PC-9 (cell line): ENCODE data around the gene PLEKHB1. TPM values are rescaled to one million over a fixed set of nuclear protein-coding genes. Genes with fewer than 3 reads are reported as not detected.

Experiments
- BruUV-seq: library from RNA; stranded (reverse); fragments of 400-500 nt; replicated peaks from 2 replicates; lab custom pipeline; 2021; lab: Mats Ljungman, UMichigan
- CTCF ChIA-PET: fragments of 300-600 bp; sonication (Branson Sonifier 250); formaldehyde crosslinking; loops from one replicate; lab custom pipeline; 2022; ENCODE audit warnings: antibody characterized with exemption; lab: Charles Lee
- POLR2A ChIA-PET: fragments of 300-600 bp; sonication (Branson Sonifier 250); formaldehyde crosslinking; loops from one replicate; lab custom pipeline; 2022; ENCODE audit warnings: antibody characterized with exemption; ENCODE audit not compliant: unreplicated experiment; lab: Charles Lee
- DNase-seq, 2 experiments: peaks; one replicate each; pipeline versions ENCODE4 v3.0.0 to v3.0.0-alpha.2; 2015 to 2022; ENCODE audit warnings: mixed read lengths in 1 of 2
- H2AFZ ChIP-seq: fragments of 200-600 bp; sonication (generic); 2 replicates; pipeline ENCODE4 v1.8.1; 2017; ENCODE audit warnings: antibody characterized with exemption
- H3F3A ChIP-seq: fragments of 200-600 bp; sonication (generic); 2 replicates; pipeline ENCODE4 v1.8.1; 2017; ENCODE audit warnings: antibody characterized with exemption, mild to moderate bottlenecking, low read depth; ENCODE audit not compliant: insufficient read depth
- H3K27ac ChIP-seq: fragments of 200-600 bp; sonication (generic); 2 replicates; pipeline ENCODE4 v1.6.1; 2016; ENCODE audit warnings: mixed run types
- H3K27me3 ChIP-seq: fragments of 200-600 bp; sonication (generic); 2 replicates; pipeline ENCODE4 v1.6.1; 2016; ENCODE audit warnings: low read depth, mixed run types; ENCODE audit not compliant: insufficient read depth
- H3K36me3 ChIP-seq: fragments of 200-600 bp; sonication (generic); 2 replicates; pipeline ENCODE4 v1.6.1; 2016; ENCODE audit warnings: low read depth, mixed run types
- H3K4me1 ChIP-seq: fragments of 200-600 bp; sonication (generic); replicated peaks from 2 replicates; pipeline ENCODE4 v1.6.1; 2016; ENCODE audit warnings: mixed run types; ENCODE audit not compliant: insufficient read depth
- H3K4me2 ChIP-seq: fragments of 200-600 bp; sonication (generic); 2 replicates; pipeline ENCODE4 v1.6.1; 2017; ENCODE audit warnings: mixed run types
- H3K4me3 ChIP-seq: fragments of 200-600 bp; sonication (generic); 2 replicates; pipeline ENCODE4 v1.6.1; 2016; ENCODE audit warnings: mixed run types
- H3K79me2 ChIP-seq: fragments of 200-600 bp; sonication (generic); 2 replicates; pipeline ENCODE4 v1.6.1; 2017; ENCODE audit warnings: low read depth, mixed run types
- H3K9me2 ChIP-seq: fragments of 200-600 bp; sonication (generic); 2 replicates; pipeline ENCODE4 v1.8.1; 2017; ENCODE audit warnings: mild to moderate bottlenecking; ENCODE audit not compliant: insufficient read depth
- H3K9me3 ChIP-seq: fragments of 200-600 bp; sonication (generic); 2 replicates; pipeline ENCODE4 v1.8.1; 2016; ENCODE audit warnings: low read depth; ENCODE audit not compliant: insufficient read depth
- H4K20me1 ChIP-seq: fragments of 200-600 bp; sonication (generic); 2 replicates; pipeline ENCODE4 v1.8.1; 2017; ENCODE audit not compliant: insufficient read depth
- EZH2 ChIP-seq: fragments of 200-600 bp; sonication (generic); IDR thresholded peaks from 2 replicates; pipeline ENCODE4 v1.8.0; 2017; ENCODE audit warnings: antibody characterized with exemption, low read depth
- intact Hi-C: fragments of 100-400 bp; cut with micrococcal nuclease; formaldehyde crosslinking; loops from one replicate; pipeline ENCODE4 v1.10.0; 2022; ENCODE audit not compliant: unreplicated experiment
- total RNA-seq: library from RNA; stranded (reverse); gene quantifications from 2 replicates; pipeline ENCODE4 v1.2.3, GENCODE V29; 2021
- TF ChIP-seq, protein P1 (sequence below): fragments of 200-600 bp; sonication (generic); conservative IDR thresholded peaks from 2 replicates; pipeline ENCODE4 v1.6.1; 2017; ENCODE audit warnings: mixed run types, antibody characterized with exemption, mild to moderate bottlenecking, moderate library complexity

Gene PLEKHB1
- total RNA-seq, 1 experiment from 2014 or later: 29.1 TPM

DNA sequence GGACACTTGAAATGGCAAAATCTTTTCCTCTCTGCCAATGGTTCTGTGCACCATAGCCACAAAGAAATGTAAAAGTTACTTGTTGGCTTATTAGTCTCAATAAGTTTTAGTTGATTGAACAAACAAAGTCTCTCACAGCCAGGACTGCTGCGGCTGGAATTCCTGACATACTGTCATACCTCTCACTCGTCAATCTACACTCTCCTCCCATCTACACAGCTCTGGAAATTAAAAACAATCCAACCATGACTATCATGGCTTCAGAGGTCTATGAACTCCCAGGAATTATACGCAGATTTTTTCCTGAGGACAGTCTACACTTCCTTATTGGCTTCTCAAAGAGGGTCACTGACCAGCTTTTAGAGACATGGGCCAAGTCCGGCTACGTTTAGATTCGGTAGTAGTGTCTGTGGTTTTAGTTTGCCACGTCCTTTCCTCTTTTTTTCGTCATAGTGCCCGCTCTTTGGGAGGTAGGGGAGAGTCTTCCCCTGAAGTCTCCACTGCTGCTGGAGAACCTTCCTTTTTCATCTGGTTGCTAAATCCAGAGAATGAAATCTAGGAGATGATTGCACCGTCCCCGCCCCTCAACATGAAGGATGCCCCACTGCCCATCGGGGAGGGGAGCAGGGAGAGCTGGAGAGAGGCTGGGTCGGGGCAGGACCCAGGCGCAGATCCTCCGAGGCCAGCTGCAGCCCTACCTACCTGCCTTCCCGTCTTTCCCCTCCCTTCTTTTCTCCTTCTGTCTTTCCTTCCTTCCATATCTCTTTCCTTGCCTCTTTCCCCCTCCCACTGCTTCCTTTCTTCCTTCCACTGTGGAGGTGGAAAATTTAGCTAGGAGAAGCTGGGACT, 1.0 kb upstream of the PLEKHB1 start:
- H4K20me1 ChIP-seq: no peaks in the 10 kb centered on the region
- H3K9me2 ChIP-seq: no peaks in the 10 kb centered on the region
- ChIA-PET CTCF (interaction anchor here (0.6 kb wide), 1 partner anchor 925 kb away, joined by 3 read pairs; no protein-coding TSS in a partner anchor), POLR2A (interaction anchor here (0.7 kb wide), 1 partner anchor 256 kb away, joined by 5 read pairs; no protein-coding TSS in a partner anchor)
- intact Hi-C loops: no loop called here
- H3K27ac ChIP-seq: no peak overlapping the region
- no peak overlapping the region for H2AFZ ChIP-seq
- H3K27me3 ChIP-seq: no peaks in the 10 kb centered on the region
- H3K4me3 ChIP-seq: no peak overlapping the region
- TF ChIP-seq, protein P1, sequence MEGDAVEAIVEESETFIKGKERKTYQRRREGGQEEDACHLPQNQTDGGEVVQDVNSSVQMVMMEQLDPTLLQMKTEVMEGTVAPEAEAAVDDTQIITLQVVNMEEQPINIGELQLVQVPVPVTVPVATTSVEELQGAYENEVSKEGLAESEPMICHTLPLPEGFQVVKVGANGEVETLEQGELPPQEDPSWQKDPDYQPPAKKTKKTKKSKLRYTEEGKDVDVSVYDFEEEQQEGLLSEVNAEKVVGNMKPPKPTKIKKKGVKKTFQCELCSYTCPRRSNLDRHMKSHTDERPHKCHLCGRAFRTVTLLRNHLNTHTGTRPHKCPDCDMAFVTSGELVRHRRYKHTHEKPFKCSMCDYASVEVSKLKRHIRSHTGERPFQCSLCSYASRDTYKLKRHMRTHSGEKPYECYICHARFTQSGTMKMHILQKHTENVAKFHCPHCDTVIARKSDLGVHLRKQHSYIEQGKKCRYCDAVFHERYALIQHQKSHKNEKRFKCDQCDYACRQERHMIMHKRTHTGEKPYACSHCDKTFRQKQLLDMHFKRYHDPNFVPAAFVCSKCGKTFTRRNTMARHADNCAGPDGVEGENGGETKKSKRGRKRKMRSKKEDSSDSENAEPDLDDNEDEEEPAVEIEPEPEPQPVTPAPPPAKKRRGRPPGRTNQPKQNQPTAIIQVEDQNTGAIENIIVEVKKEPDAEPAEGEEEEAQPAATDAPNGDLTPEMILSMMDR: no peak
- TF ChIP-seq EZH2: no peak
- no peak overlapping the region for H3K4me2 ChIP-seq
- no peaks in the 10 kb centered on the region for H3K79me2 ChIP-seq
- no peaks in the 10 kb centered on the region for H3K36me3 ChIP-seq
- peaks cover 4% of the 10 kb centered on the region; the same call in 1 of the 2 replicates for H3F3A ChIP-seq
- no peak for DNase-seq
- H3K9me3 ChIP-seq: no peaks in the 10 kb centered on the region
- H3K4me1 ChIP-seq: peaks cover 7% of the 10 kb centered on the region
- no TSS peak for BruUV-seq

DNA sequence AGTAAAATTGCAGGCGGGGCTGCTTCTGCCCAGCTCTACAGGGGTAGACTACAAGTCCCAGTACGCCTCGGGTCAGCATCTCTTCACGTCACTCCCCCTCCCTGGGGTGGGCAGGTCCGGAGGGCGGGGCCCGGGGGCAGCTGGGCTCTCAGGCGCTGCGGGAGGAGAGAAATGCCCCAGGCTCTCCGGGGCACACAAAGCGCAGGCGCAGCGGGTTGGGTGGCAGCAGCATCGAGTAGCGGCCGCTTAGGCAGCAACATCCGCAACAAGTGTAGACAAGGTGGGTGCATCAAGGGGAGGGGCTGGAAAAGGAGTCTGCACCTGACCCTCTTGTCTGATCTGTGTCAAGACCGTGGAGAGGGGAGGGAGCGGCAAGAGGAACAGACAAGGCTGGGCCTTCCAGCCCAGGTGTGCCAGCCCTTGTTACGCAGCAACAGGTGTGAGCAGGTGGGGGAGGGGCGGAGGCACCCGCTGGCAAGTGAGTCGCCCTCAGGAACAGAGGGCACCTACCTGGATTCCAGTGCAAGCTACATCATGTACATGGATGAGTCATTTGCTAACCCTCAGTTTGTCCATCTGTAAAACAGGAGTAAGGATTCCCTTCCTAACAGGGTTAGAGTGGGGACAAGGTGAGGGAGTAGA, 1.2 kb downstream of the PLEKHB1 start:
- H4K20me1 ChIP-seq: no peaks in the 10 kb centered on the region
- no peaks in the 10 kb centered on the region for H3K79me2 ChIP-seq
- no peak for TF ChIP-seq EZH2
- TF ChIP-seq, protein P1: no peak
- H3K36me3 ChIP-seq: no peaks in the 10 kb centered on the region
- H3K9me3 ChIP-seq: no peaks in the 10 kb centered on the region
- no TSS peak for BruUV-seq
- no peak overlapping the region for H3K27ac ChIP-seq
- DNase-seq: peak; percentile 83 to 97
- H3K4me2 ChIP-seq: peak overlapping the region; percentile 73
- CTCF ChIA-PET: interaction anchor here (0.6 to 2.6 kb wide), 3 partner anchors 13 to 22 kb away, joined by 6 to 11 read pairs (median 7); no protein-coding TSS in a partner anchor
- H3K4me1 ChIP-seq: peaks cover 7% of the 10 kb centered on the region
- peaks cover 4% of the 10 kb centered on the region; the same call in 1 of the 2 replicates for H3F3A ChIP-seq
- no peaks in the 10 kb centered on the region for H3K9me2 ChIP-seq
- POLR2A ChIA-PET: interaction anchor here (0.5 to 0.7 kb wide), 2 partner anchors 118 to 340 kb away, joined by 3 read pairs; no protein-coding TSS in a partner anchor
- intact Hi-C loops: no loop called here
- H3K27me3 ChIP-seq: no peaks in the 10 kb centered on the region
- H2AFZ ChIP-seq: peak overlapping the region; percentile 58; the same call in 1 of the 2 replicates
- peak overlapping the region; percentile 49; the same call in 1 of the 2 replicates for H3K4me3 ChIP-seq

DNA sequence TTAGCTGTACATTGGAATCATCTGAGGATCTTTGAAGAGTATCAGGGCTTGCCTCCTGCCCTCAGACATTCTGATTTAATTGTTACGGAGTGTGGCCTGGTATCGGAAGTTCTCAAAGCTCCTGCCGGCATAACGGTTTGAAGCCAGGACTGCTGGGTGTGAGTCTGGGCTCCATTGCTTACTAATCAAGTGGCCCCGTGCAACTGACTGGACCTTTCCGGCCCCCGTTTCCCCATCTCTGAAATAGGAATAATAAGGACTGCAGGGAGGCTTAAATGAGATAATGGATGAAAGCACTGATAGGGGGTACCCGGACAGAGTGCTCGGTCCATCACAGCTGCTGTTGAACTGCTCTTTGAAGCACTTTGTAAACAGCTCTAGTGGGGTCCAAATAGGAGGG, 1.7 kb downstream of the PLEKHB1 start:
- ChIA-PET CTCF (interaction anchor here (1.7 to 2.6 kb wide), 2 partner anchors 12 to 22 kb away, joined by 6 to 11 read pairs; no protein-coding TSS in a partner anchor), POLR2A (interaction anchor here (0.6 kb wide), 2 partner anchors 41 to 270 kb away, joined by 4 read pairs; no protein-coding TSS in a partner anchor)
- Histone ChIP-seq H3F3A (peaks cover 4% of the 10 kb centered on the region; the same call in 1 of the 2 replicates), H3K9me3 (no peaks in the 10 kb centered on the region), H3K9me2 (no peaks in the 10 kb centered on the region), H3K27me3 (no peaks in the 10 kb centered on the region), H3K27ac (no peak overlapping the region), H2AFZ (no peak overlapping the region), H3K4me3 (no peak overlapping the region), H4K20me1 (no peaks in the 10 kb centered on the region), H3K36me3 (no peaks in the 10 kb centered on the region), H3K4me2 (peak overlapping the region; percentile 73), H3K79me2 (no peaks in the 10 kb centered on the region), H3K4me1 (peaks cover 7% of the 10 kb centered on the region)
- intact Hi-C loops: no loop called here
- no peak for DNase-seq
- TF ChIP-seq, protein P1: no peak
- TF ChIP-seq EZH2: no peak
- BruUV-seq: no TSS peak
